Measurements from ENCODE around the gene PRODH2. TPM values are rescaled to one million over a fixed set of nuclear protein-coding genes. Genes with fewer than 3 reads are reported as not detected.

The PRODH2 gene
- total and polyA plus RNA-seq, 2 of the 13 experiments (the other 11 are each of a cell fraction or from before 2014, with no cell fraction given) = 86.7 to 118 TPM

GRCh38 chr19:35812220-35813042 lies at the start of gene PRODH2 (continued):
- TF ChIP-seq UBTF (CRISPR knock-in tag; IDR thresholded peaks at IDR 0.05) (peak; percentile 77), HMG20B (CRISPR knock-in tag; conservative IDR thresholded peaks at IDR 0.05) (0 out of 2 replicates have a peak, but pooled peaks have one; percentile 38), GLI4 (CRISPR knock-in tag; IDR thresholded peaks at IDR 0.05; ENCODE audit: borderline replicate concordance) (no peak), FUBP1 (CRISPR knock-in tag; IDR thresholded peaks at IDR 0.05; ENCODE audit: borderline replicate concordance) (no peak), SRF (IDR thresholded peaks at IDR 0.05; ENCODE audit: low read depth, low read length) (no peak; the same call in 1 of the 2 replicates), NCOA1 (CRISPR knock-in tag; IDR thresholded peaks at IDR 0.05) (0 out of 2 replicates have a peak, but pooled peaks have one; percentile 38), TEAD3 (CRISPR knock-in tag; optimal IDR thresholded peaks at IDR 0.05; ENCODE audit: borderline replicate concordance) (peak; percentile 52), ZBTB37 (CRISPR knock-in tag; IDR thresholded peaks at IDR 0.05) (no peak), ZNF124 (CRISPR knock-in tag; IDR thresholded peaks at IDR 0.05) (no peak), HHEX (CRISPR knock-in tag; IDR thresholded peaks at IDR 0.05) (no peak), ZNF546 (CRISPR knock-in tag; conservative IDR thresholded peaks at IDR 0.05) (no peak; the same call in 1 of the 2 replicates), SYNCRIP (IDR thresholded peaks at IDR 0.05; ENCODE audit: insufficient read depth, low read depth, low read length) (no peak), ZNF550 (CRISPR knock-in tag; IDR thresholded peaks at IDR 0.05; ENCODE audit: borderline replicate concordance) (no peak), ZBTB14 (CRISPR knock-in tag; IDR thresholded peaks at IDR 0.05) (no peak), MIER3 (CRISPR knock-in tag; IDR thresholded peaks at IDR 0.05; ENCODE audit: borderline replicate concordance) (no peak; the same call in 1 of the 2 replicates), KLF9 (CRISPR knock-in tag; IDR thresholded peaks at IDR 0.05; ENCODE audit: low read depth) (no peak), BORCS8-MEF2B (CRISPR knock-in tag; IDR thresholded peaks at IDR 0.05) (peak; percentile 83), ZNF737 (CRISPR knock-in tag; IDR thresholded peaks at IDR 0.05; ENCODE audit: borderline replicate concordance) (no peak; the same call in 1 of the 2 replicates), NR2F6 (IDR thresholded peaks at IDR 0.05) (peak; percentile 69), NR2F6 (CRISPR knock-in tag; IDR thresholded peaks at IDR 0.05) (no peak)
